22Rv1 (cell line): ENCODE data around the gene TAS2R4.
A peak's percentile ranks its signal among the peaks of the same experiment; 100 is the strongest.

Experiments
- H3K27ac ChIP-seq: fragments of 450-650 bp; 2 replicates; pipeline ENCODE4 v1.5.1; 2017
- ZFX ChIP-seq: fragments of 450-650 bp; IDR thresholded peaks from 2 replicates; pipeline ENCODE4 v1.6.1; 2017; ENCODE audit warnings: antibody characterized with exemption, borderline replicate concordance
- TF ChIP-seq, protein P1 (sequence below): fragments of 450-650 bp; IDR thresholded peaks from 2 replicates; pipeline ENCODE4 v1.5.1; 2017; ENCODE audit warnings: mild to moderate bottlenecking

TAS2R4 gene, protein sequence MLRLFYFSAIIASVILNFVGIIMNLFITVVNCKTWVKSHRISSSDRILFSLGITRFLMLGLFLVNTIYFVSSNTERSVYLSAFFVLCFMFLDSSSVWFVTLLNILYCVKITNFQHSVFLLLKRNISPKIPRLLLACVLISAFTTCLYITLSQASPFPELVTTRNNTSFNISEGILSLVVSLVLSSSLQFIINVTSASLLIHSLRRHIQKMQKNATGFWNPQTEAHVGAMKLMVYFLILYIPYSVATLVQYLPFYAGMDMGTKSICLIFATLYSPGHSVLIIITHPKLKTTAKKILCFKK

DNA sequence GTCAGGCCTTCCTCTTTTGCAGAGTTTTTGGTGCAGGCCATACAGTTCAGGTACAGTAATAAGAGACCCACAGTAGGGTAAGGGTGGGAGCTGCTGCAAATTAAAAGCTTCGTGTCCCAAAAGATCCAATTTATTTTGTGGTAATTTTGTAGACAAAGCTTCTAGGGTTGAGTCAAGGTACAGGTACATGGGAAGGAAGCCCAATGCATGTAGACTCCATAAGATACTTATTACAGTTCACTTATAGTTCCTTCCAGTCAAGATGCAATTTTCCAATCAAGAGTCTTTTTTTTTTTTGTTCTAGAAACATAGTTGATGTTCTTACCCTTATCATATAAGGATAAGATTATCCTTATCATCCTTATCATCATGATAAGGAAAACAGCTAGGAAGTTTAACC is at the start of gene TAS2R4:
Gene TAS2R4 (plus strand): TSS at position 301 of the 400 bp plus-strand sequence. CDS start 1,815 bp downstream, outside the sequence.
- H3K27ac ChIP-seq = no peak within 1 kb of the TSS
- TF ChIP-seq, protein P1, sequence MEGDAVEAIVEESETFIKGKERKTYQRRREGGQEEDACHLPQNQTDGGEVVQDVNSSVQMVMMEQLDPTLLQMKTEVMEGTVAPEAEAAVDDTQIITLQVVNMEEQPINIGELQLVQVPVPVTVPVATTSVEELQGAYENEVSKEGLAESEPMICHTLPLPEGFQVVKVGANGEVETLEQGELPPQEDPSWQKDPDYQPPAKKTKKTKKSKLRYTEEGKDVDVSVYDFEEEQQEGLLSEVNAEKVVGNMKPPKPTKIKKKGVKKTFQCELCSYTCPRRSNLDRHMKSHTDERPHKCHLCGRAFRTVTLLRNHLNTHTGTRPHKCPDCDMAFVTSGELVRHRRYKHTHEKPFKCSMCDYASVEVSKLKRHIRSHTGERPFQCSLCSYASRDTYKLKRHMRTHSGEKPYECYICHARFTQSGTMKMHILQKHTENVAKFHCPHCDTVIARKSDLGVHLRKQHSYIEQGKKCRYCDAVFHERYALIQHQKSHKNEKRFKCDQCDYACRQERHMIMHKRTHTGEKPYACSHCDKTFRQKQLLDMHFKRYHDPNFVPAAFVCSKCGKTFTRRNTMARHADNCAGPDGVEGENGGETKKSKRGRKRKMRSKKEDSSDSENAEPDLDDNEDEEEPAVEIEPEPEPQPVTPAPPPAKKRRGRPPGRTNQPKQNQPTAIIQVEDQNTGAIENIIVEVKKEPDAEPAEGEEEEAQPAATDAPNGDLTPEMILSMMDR = no peak
- no peak for TF ChIP-seq ZFX

- TF ChIP-seq ZFX = no peak
- TF ChIP-seq, protein P1 = no peak
- no peak overlapping the region for H3K27ac ChIP-seq
Observed at GRCh38 chr7:141729020-141729419, 47.5 kb upstream of the TAS2R4 start.

DNA sequence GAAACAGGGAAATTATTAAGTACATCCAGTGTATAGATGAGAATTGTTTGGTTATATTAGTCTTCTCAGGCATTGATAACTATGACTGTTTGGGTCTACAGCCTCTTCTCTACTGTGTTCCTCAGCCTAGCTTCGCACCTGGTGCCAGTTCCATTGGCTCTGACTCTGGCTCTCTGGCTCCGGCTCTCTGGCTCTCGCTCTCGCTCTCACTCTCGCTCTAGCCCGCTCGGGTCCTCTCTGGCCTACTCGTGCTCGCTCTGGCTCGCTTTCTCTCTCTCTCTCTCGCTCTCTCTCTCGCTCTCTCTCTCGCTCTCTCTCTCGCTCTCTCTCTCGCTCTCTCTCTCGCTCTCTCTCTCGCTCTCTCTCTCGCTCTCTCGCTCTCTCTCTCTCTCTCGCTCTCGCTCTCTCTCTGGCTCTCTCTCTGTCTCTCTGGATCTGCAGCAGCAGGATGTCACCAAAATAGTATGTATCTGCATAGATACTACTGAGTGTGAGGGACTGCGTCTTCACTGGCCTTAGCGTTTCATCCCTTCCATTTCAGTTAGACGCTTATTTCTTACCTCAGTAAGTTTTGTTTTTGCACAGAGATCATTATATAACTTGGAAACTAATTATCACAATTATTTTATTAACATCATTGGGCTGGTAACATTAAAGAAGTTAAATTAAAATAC is 44.9 kb upstream of the TAS2R4 start:
- H3K27ac ChIP-seq = no peak overlapping the region
- no peak for TF ChIP-seq ZFX
- TF ChIP-seq, protein P1 = no peak

- TF ChIP-seq ZFX = no peak
- TF ChIP-seq, protein P1 = no peak
Observed at GRCh38 chr7:141737118-141737835, 39.2 kb upstream of the TAS2R4 start.

DNA sequence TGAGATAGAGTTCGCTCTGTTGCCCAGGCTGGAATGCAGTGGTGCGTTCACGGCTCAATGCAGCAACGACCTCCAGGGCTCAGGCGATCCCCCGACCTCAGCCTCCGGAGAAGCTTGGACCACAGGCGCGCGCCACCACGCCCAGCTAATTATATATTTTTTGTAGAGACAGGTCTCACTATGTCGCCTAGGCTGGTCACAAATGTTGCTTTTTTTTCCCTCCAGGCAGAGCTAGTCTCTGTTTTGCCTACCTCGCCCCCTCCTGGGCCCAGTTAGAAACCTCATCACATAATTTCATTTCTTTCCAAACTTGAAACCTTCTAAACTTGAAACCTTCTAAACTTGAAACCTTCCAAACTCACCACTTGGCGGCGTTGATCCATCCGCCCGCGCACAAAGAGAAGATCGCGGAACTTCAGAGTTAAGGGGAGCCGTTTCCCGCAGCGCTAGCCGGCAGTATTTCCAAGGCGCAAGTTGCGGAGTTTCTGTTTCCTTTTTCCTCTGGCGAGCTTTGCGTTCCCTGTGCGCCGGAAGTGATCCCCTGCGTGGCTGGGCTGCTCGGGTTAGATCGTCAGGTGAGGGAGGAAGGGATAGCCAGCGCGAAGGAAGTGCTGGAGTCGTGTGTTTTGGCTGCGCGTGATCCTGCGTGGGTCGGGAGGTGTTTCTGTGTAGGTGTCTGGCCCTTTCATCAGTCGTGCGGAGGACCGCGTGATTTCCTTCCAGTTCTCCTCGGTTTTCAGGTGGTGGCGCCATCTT is 38.5 kb upstream of the TAS2R4 start, which contains the start of gene SSBP1:
Gene SSBP1 (plus strand): TSS at position 523 of the 756 bp plus-strand sequence. CDS start 809 bp downstream, outside the sequence.
- no peak for TF ChIP-seq ZFX
- TF ChIP-seq, protein P1 = peak; percentile 99
- H3K27ac ChIP-seq = peak within 1 kb of the TSS; percentile 85

More at GRCh38 chr7:141737118-141737835, 39.2 kb upstream of the TAS2R4 start:
- peak overlapping the region; percentile 85 for H3K27ac ChIP-seq

GRCh38 chr7:141738592-141739013 is 37.9 kb upstream of the TAS2R4 start:
- TF ChIP-seq, protein P1 = no peak
- TF ChIP-seq ZFX = no peak
- peak overlapping the region; percentile 85 for H3K27ac ChIP-seq
